Mesenteric fat pad (tissue), 1 donor: Measurements from ENCODE around the gene DMRTB1. TPM values are rescaled to one million over a fixed set of nuclear protein-coding genes. Genes with fewer than 3 reads are reported as not detected.

Source experiments
- DNase-seq: peaks from one replicate; pipeline ENCODE4 v3.0.0-alpha.2; 2020; ENCODE audit warnings: low spot score
- total RNA-seq: library from RNA; stranded (reverse); fragmentation: NEBNext Ultra II Directional; extraction: Animal tissue kit (Norgen Biotek cat#: 25700); gene quantifications from one replicate; pipeline ENCODE4 v1.2.1, GENCODE V29; 2021
- donor health status: DM: yes; HTN: yes; CAD: no.

DMRTB1 gene
- total RNA-seq, 1 donor from 2014 or later: not detected

DNA sequence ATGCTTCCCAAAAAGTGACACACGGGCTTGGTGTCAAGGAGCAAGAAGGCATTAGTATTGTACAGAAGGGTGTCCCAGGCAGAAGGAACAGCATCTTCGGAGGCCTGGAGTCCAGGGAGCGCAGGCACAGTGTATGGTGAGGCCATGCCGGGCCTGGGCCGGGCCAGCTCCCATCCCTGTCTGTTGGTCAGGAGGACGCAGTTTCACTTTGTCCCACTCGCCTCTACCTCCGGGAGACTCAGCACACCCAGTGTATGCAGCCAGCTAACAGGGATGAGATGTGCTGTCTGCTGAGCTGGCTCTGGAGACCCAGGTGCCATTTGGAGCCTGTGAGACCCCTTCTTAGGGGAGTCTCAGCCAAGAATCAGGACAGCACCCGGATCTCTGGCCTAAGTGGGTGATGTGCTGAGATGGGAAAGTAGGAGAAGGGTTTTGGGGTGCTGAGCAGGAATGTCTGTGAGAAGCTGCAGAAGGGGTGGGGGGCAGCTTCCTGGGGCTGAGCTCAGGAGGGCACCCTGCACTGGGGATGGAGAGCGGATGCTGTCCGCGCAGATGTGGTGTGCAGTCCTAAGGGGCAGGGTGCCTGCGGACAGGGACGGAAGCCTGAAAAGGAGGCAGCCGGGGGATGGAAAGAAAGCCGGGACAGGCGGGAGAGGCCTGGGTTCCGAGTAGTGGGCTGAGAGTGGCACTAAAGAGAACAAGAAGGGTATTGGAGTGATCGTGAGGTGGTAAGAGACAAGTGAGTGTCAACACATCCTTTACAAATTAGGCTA, 25.7 kb downstream of the DMRTB1 start:
- DNase-seq: no peak

DNA sequence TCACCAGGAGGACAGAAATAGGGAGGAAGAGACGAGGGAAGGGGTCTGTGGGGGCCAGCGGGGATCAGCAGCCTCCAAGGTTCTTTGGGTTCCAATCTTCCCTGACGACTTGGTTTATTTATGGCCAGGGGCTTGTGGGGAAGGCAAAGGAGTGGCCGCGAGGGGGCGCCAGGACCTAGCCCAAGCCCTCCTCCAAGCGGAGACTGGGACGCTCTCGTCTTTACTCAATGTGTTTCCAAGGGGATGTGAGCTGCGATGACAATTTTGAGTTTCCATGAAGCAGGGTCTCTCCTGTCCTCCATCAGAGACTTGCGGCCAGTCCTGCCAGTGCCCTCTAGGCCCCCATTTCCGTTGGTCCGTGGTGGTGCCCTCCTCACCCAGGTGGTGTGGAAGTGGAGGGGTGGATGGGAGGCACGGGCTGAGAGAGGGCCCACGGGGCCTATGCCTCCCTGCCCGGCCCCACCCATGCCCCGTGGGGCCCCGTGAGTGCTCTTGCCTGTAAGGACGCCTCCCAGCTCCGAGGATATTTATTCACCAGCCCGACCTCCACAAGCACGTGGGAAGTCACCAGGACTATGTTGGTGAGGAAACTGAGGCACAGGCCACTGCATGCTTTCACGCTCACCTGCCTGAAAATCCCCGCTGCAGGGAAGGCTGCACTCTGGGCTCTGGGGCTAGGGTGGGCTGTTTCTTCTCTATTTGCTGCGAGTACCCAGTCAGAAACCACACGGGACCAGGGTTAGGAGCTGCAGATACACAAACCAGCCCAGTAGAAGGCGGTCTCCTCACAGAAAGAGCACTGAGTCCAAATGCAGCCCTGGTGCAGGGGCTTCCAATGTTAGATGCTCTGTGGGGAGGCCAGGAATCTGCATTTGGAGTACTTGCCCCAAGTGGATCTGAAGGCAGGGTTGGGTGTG, 26.5 kb downstream of the DMRTB1 start:
- no peak for DNase-seq

DNA sequence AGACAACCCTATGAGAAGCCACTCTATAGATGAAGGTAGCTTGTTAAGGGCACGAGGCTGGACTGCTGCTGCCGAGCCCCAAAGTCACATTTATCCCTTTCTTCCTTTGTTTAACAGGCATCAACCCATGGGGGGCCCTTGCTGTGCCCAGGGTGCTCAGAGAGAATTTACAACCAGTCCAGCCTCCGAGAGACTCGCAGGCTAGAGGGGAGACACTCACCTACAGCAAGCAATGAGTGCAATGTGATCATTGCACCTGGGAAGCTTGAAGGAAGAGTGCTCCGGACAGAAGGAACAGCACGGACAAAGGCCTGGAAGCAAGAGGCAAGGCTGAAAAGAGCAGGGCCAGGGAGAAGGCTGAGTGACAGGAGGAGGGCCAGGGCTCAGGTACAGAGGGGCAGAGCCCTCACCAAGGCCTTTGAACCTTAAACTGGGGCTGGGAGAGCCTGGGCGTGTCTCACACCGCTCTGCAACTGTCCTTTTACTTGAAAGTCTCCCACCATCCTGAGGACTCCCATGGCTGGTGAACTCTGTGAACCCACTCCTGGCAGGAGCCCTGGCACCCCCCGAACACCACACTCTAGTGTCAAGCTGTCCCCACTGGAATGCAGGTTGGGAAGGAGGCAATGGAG, 27.3 kb downstream of the DMRTB1 start:
- no peak for DNase-seq

DNA sequence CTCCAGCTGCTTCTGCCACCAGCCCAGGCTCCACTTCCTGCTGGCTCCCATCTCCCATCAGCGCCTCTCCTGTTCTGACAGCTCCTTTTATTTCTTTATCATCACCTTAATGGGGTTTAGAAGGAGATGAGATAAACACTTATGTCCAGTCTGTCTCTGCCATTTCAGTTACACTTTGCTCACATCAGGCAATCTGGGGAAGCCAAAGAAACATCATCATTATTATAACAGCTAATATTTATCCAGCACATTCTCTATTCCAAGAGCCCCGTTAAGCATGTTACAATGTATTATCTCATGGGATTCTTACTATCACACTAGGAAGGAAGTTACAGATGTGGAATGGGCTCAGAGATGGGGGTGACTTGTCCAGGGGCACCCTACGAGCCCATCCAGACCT, 31.2 kb downstream of the DMRTB1 start:
- DNase-seq: no peak

- no peak for DNase-seq
Observed at GRCh38 chr1:53495633-53496345, 36.6 kb downstream of the DMRTB1 start.

- no peak for DNase-seq
Observed at GRCh38 chr1:53498555-53499131, 39.4 kb downstream of the DMRTB1 start.

DNA sequence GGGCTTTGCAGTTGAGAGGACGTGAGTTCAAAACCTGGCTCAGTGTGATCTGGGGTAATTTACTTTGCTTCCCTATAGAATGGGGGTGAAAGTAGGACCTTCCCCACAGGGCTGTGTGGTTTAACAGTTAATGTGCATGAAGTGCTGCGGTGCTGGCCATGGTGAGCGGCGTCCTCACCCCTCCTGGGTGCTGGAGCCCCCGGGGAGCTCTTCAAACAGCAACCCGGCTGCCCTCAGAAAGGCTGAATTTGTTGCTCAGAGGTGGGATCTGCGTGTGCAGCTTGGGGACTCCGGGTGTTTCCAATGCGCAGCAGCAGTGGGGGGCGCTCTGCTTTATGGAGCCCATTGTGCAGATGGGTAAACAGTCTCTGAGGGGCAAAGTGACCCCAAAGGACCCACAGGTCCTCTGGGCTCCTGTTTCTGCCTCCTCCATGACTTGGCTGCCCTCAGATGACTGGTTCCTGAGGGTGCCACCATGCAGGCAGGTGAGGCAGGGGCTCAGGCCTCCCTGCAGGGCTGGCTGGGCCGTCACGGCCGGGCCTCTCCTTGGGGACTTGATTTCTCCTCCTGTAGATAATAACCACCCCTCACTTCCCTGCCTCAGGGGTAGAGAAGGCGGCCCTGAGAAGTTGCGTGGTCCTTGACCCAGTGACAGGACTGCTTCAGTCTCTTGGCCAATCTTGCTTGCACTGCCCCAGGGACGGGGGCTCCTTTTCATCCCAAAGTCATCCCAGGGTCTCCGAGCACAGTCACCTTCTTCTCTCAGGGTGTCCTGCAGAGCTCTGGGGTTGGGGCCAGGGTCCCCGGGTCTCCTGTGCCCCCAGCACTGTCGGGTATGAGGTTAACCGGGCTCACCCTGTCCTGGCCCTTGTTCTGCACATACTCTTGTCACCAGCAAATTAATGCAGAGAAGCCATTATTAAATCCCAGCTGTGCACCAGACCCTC, 40.3 kb downstream of the DMRTB1 start:
- no peak for DNase-seq

DNA sequence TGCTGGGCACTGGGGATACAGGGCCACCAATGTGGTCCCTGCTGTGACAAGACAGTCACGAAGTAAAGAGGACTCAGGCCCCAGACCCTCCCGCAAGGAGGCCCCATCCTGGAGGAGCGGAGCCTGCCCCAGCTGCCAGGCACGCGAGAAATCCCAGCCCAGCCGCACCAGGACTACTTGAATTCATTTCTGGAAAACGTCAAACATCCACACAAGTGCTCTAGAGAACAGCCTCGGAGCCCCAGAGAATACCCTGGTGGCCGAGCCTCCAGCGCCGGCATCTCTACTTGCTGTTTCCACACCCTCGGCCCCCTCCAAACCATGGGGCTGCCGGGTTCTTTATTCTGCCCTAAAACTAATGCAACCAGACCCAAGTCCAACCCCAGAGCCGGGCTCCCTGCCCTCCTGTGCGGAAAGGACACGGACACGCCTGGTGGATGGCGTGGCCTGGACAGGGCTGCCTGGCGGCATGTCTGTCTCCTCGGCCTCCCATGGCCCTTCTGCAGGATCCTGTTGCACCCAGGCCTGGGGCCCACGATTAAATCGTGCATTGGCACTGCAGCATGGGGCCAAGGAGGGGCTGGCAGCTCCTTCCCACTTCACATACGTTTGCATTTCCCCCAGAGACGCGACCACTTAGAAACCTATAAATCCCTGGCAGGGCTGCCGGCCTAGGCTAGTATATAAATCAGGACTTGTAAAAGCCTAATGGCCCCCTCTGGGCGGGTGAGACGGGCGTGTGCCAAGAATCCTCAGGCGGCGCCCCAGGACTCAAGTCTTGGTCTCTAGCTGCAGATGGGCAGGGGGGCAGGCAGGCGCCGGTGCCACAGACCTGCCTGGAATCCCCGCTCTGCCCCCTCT, 41.2 kb downstream of the DMRTB1 start:
- DNase-seq: no peak

- DNase-seq: no peak
Observed at GRCh38 chr1:53501065-53502005, 42.1 kb downstream of the DMRTB1 start.

DNA sequence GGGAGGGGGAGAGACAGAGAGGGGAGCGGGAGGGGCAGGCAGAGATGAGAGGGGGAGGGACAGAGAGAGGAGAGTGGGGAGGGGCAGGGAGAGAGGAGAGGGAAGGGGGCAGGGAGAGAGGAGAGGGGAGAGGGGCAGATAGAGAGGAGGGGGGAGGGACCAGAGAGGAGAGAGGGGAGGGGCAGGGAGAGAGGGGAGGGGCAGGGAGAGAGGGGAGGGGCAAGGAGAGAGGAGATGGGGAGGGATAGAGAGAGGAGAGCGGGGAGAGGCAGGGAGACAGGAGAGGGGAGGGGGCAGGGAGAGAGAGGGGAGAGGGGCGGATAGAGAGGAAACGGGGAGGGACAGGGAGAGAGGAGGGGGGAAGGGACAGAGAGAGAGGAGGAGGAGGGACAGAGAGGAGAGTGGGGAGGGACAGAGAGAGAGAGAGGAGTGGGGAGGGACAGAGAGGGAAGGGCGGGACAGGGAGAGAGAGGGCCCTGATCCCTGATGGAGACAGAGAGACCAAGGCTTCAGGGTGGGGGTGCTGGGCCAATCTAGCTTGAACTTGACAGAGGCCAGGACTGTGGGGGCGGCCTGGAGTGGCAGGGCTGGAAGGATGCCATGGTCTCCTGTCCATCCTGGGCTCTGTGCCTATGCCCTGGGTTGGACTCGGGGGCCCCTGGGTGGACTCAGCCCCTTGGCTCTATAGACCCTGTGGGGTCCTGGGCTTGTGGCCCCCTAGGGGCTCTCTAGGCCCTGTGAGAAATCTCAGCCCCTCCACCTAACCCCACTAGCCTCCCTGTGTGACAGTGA, 43.6 kb downstream of the DMRTB1 start:
- DNase-seq: no peak

DNA sequence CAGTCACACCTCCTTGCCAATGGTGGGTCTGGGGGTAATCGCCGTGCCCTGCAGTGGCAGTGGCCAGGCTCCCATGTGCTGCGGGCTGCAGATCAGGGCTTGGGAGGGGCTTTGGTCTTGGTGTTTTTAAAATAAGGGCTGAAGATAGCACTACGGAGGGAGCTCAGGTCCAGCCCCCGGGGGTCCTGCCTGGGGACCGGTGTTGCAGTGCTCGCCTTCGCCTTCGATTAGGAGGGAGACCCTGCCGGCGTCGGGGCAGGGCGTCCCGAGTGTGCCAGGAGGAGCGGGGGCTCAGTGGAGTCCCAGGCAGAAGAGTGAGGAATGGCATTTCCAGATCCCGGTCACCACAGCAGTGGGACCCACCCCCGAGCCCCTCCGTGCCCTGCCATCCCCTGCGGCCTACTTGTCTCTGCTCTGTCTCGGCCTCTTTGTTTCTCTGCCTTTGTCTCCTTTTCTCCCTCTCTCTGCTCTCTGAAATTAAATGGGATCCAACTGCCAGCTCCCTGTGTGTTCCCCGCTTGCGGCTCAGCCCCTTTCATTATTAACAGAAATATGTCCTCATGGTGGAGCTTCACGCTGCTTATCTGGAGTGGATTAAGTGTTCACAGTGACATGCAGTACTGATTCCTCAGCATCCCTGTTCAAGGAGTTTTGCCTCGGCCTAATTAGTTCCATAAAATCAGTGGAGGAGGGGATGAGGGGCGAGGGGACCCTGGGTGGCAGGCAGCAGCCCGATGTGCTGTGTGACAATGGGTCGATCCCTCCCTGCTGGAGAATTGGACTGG, 44.4 kb downstream of the DMRTB1 start:
- no peak for DNase-seq

DNA sequence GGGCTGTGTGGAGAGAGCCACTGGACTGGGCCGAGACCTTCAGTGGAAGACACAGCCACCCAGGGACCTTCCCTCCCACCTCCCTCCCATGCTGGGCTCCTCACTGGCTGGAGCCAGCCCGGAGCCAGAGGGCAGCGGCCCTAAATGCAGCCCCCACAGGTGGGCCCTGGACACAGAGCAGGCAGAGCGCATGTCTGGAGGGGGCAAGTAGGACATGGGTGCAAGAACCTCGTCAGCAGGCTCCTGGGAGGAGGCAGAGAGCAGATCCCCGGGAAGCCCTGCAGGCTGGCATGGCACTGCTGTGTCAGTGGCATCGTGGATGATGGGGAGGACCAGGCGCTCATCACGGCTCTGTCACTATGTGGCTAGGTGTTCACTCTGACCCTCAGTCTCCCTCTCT, 45.7 kb downstream of the DMRTB1 start:
- no peak for DNase-seq

- no peak for DNase-seq
Observed at GRCh38 chr1:53505401-53505800, 46.2 kb downstream of the DMRTB1 start.

- DNase-seq: no peak
Observed at GRCh38 chr1:53505891-53506290, 46.7 kb downstream of the DMRTB1 start.

DNA sequence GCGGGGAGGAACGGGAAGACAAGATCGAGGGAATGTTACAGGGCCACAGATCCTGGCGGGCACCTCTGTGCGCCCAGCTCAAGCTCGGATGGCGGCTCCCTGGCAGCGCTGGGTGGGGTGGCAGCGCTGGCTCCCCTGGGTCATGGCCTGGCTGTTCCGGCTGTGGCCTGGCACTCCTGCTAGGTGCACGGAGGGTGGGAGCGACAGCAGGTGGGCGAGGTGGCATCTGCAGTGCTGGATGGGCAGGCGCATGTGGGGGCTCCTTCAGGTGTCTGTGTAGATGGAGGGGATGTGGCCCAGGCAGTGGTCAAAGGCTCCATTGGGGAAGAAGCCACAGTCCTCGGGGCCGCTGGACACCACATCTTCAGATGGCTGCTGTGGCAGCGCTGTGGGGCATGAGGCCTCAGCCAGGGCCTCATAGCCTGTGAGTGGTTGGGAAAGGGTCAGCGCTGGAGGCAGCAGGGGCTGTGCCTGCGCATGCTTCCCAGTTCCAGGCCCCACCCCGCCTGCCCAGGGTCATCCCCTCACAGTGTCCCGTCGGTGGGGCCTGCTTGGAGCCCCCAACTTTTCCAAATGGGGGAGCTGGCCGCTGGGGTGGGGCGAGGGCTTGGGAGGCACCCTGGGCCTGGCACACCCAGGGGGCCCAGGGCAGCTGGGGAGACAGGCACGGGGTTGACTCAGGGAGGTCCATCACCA, 47.3 kb downstream of the DMRTB1 start:
- no peak for DNase-seq
